Measurements from ENCODE around the gene KIRREL3.

- TF ChIP-seq CTCF (IDR thresholded peaks at IDR 0.05) (no peak), HMGXB4 (CRISPR knock-in tag; IDR thresholded peaks at IDR 0.05; ENCODE audit: borderline replicate concordance) (no peak)
These were observed 499.6 kb downstream of the KIRREL3 start for GRCh38 chr11:126500981-126501380.

Data from A549 (cell line).